ENCODE results near the gene JAK3. TPM values are rescaled to one million over a fixed set of nuclear protein-coding genes. Genes with fewer than 3 reads are reported as not detected.
A peak's percentile ranks its signal among the peaks of the same experiment; 100 is the strongest.
"Not testable (repeated sequence)": the region's sequence is repeated elsewhere in the genome, so short reads cannot be mapped to it uniquely, and the experiment has no call there.

JAK3 gene
- 1.6 TPM for total RNA-seq

GRCh38 chr19:17847538-17848366 is at the start of gene JAK3:
JAK3 (minus strand) TSS chr19:17847982; CDS start chr19:17844417, 3,565 bp downstream.
- FAIRE-seq: no peak
- DNase-seq (ENCODE audit: low spot score in 2 of 2): peak in 1 of 2 donors; percentile 71

GRCh38 chr19:17893766-17894165 is 46.0 kb upstream of the JAK3 start:
- DNase-seq (ENCODE audit: low spot score in 2 of 2): no peak
- FAIRE-seq: no peak

- DNase-seq (ENCODE audit: low spot score in 2 of 2): no peak
Observed at GRCh38 chr19:17889609-17890214, 41.9 kb upstream of the JAK3 start.

GRCh38 chr19:17888260-17888659 is 40.5 kb upstream of the JAK3 start:
- DNase-seq (ENCODE audit: low spot score in 2 of 2): no peak
- FAIRE-seq: no peak

More at GRCh38 chr19:17889609-17890214, 41.9 kb upstream of the JAK3 start:
- FAIRE-seq: no peak

GRCh38 chr19:17887221-17887620 is 39.4 kb upstream of the JAK3 start:
- FAIRE-seq; DNase-seq (ENCODE audit: low spot score in 2 of 2): not testable (repeated sequence)

GRCh38 chr19:17886515-17886914 is 38.7 kb upstream of the JAK3 start:
- DNase-seq (ENCODE audit: low spot score in 2 of 2) (no peak), FAIRE-seq (no peak)

- DNase-seq (ENCODE audit: low spot score in 2 of 2) (no peak), FAIRE-seq (no peak)
Observed at GRCh38 chr19:17883627-17884410, 36.0 kb upstream of the JAK3 start.

GRCh38 chr19:17881701-17882100 is 33.9 kb upstream of the JAK3 start:
- DNase-seq (ENCODE audit: low spot score in 2 of 2) (no peak), FAIRE-seq (no peak)

GRCh38 chr19:17879466-17879865 is 31.7 kb upstream of the JAK3 start:
- FAIRE-seq (no peak), DNase-seq (ENCODE audit: low spot score in 2 of 2) (no peak)

GRCh38 chr19:17877696-17878095 is 29.9 kb upstream of the JAK3 start:
- FAIRE-seq (no peak), DNase-seq (ENCODE audit: low spot score in 2 of 2) (no peak)

GRCh38 chr19:17874758-17875135 is 27.0 kb upstream of the JAK3 start:
- FAIRE-seq (no peak), DNase-seq (ENCODE audit: low spot score in 2 of 2) (no peak)

- FAIRE-seq: no peak
- DNase-seq (ENCODE audit: low spot score in 2 of 2): no peak
Observed at GRCh38 chr19:17873786-17874757, 26.3 kb upstream of the JAK3 start.

- FAIRE-seq: no peak
Observed at GRCh38 chr19:17872251-17873001, 24.6 kb upstream of the JAK3 start.

GRCh38 chr19:17871878-17872250 is 24.1 kb upstream of the JAK3 start, which contains the start of gene SLC5A5:
SLC5A5 (plus strand) TSS chr19:17871945; CDS start chr19:17872320, 375 bp downstream.
- DNase-seq (ENCODE audit: low spot score in 2 of 2) (no peak), FAIRE-seq (no peak)

More at GRCh38 chr19:17872251-17873001, 24.6 kb upstream of the JAK3 start:
- DNase-seq (ENCODE audit: low spot score in 2 of 2): no peak

GRCh38 chr19:17871032-17871877 is 23.5 kb upstream of the JAK3 start:
- DNase-seq (ENCODE audit: low spot score in 2 of 2): no peak
- no peak for FAIRE-seq

- no peak for DNase-seq (ENCODE audit: low spot score in 2 of 2)
- no peak for FAIRE-seq
Observed at GRCh38 chr19:17869114-17869608, 21.4 kb upstream of the JAK3 start.

GRCh38 chr19:17868669-17869068 is 20.9 kb upstream of the JAK3 start:
- FAIRE-seq (no peak), DNase-seq (ENCODE audit: low spot score in 2 of 2) (no peak)

- FAIRE-seq: no peak
- DNase-seq (ENCODE audit: low spot score in 2 of 2): no peak
Observed at GRCh38 chr19:17866964-17867486, 19.2 kb upstream of the JAK3 start.
